Measurements from ENCODE around the gene INKA1.
"Not testable (repeated sequence)": the region's sequence is repeated elsewhere in the genome, so short reads cannot be mapped to it uniquely, and the experiment has no call there.

DNA sequence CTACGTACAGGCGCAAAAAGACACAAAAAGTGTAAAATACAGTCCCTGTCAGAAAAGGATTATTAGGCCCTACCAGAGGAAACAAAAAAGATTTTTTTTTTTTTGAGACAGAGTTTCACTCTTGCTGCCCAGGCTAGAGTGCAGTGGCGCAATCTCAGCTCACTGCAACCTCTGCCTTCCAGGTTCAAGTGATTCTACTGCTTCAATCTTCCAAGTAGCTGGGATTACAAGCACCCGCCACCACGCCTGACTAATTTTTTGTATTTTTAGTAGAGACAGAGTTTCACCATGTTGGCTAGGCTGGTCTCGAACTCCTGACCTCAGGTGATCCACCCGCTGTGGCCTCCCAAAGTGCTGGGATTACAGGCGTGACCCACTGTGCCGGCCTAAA is 22.1 kb upstream of the INKA1 start:
- TF ChIP-seq POLR2A, POLR2AphosphoS5 (IDR thresholded peaks at IDR 0.05): not testable (repeated sequence)
- TF ChIP-seq, protein P1, sequence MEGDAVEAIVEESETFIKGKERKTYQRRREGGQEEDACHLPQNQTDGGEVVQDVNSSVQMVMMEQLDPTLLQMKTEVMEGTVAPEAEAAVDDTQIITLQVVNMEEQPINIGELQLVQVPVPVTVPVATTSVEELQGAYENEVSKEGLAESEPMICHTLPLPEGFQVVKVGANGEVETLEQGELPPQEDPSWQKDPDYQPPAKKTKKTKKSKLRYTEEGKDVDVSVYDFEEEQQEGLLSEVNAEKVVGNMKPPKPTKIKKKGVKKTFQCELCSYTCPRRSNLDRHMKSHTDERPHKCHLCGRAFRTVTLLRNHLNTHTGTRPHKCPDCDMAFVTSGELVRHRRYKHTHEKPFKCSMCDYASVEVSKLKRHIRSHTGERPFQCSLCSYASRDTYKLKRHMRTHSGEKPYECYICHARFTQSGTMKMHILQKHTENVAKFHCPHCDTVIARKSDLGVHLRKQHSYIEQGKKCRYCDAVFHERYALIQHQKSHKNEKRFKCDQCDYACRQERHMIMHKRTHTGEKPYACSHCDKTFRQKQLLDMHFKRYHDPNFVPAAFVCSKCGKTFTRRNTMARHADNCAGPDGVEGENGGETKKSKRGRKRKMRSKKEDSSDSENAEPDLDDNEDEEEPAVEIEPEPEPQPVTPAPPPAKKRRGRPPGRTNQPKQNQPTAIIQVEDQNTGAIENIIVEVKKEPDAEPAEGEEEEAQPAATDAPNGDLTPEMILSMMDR (IDR thresholded peaks at IDR 0.05): not testable (repeated sequence)
